ENCODE measurements around the gene DMTF1.
"Not testable (repeated sequence)": the region's sequence is repeated elsewhere in the genome, so short reads cannot be mapped to it uniquely, and the experiment has no call there.

DMTF1 gene

GRCh38 chr7:87223666-87224065 is 71.4 kb downstream of the DMTF1 start:
- no peak for DNase-seq (ENCODE audit: low spot score)

DNA sequence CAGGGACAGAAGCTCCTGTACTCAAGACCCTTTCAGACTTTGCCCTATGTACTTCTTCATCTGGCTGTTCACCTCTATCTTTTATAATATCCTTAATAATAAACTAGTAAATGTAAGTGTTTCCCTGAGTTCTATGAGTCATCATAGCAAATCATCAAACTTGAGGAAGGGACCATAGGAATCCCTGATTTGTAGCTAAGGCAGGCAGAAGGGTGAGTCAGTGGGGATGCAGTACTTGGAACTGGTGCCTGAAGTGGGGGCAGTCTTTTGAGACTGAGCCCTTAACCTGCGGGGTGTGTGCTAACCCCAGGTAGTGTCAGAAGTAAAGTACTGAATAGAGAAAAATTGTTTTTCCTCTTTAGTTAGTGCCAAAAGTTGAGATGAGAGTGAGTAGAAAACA is 73.4 kb downstream of the DMTF1 start:
- no peak for DNase-seq (ENCODE audit: low spot score)

DNA sequence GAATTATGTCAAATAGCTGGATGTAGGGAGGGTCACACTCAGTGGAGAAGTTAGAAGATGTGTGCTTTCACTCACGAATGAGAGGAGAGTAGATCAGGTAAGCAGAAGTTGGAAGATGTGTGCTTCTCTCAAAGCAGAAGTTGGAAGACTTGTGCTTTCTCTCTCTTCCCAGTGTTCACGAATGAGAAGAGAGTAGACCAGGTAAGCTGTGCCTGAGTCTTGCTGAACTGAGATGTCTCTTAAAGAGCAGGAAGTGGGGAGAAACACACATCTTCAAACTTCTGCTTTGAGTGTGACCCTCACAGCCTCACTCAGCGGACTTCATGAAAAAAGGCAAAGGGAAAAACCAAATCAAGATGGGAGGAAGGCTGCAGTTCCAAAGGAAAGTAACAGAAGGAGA is 74.2 kb downstream of the DMTF1 start:
- no peak for DNase-seq (ENCODE audit: low spot score)

GRCh38 chr7:87231258-87231657 is 79.0 kb downstream of the DMTF1 start:
- no peak for DNase-seq (ENCODE audit: low spot score)

GRCh38 chr7:87231711-87232110 is 79.5 kb downstream of the DMTF1 start:
- DNase-seq (ENCODE audit: low spot score): no peak

- no peak for DNase-seq (ENCODE audit: low spot score)
Measured at GRCh38 chr7:87234949-87235348, 82.7 kb downstream of the DMTF1 start.

GRCh38 chr7:87238464-87239051 is 86.3 kb downstream of the DMTF1 start:
- not testable (repeated sequence) for DNase-seq (ENCODE audit: low spot score)

GRCh38 chr7:87245671-87246070 is 93.4 kb downstream of the DMTF1 start:
- not testable (repeated sequence) for DNase-seq (ENCODE audit: low spot score)
